Measurements from ENCODE around the gene MAS1. TPM values are rescaled to one million over a fixed set of nuclear protein-coding genes. Genes with fewer than 3 reads are reported as not detected.

MAS1 gene
- polyA plus RNA-seq, 1 donor (not counting 4 experiments of a cell fraction or from before 2014, with no cell fraction given) = not detected

DNA sequence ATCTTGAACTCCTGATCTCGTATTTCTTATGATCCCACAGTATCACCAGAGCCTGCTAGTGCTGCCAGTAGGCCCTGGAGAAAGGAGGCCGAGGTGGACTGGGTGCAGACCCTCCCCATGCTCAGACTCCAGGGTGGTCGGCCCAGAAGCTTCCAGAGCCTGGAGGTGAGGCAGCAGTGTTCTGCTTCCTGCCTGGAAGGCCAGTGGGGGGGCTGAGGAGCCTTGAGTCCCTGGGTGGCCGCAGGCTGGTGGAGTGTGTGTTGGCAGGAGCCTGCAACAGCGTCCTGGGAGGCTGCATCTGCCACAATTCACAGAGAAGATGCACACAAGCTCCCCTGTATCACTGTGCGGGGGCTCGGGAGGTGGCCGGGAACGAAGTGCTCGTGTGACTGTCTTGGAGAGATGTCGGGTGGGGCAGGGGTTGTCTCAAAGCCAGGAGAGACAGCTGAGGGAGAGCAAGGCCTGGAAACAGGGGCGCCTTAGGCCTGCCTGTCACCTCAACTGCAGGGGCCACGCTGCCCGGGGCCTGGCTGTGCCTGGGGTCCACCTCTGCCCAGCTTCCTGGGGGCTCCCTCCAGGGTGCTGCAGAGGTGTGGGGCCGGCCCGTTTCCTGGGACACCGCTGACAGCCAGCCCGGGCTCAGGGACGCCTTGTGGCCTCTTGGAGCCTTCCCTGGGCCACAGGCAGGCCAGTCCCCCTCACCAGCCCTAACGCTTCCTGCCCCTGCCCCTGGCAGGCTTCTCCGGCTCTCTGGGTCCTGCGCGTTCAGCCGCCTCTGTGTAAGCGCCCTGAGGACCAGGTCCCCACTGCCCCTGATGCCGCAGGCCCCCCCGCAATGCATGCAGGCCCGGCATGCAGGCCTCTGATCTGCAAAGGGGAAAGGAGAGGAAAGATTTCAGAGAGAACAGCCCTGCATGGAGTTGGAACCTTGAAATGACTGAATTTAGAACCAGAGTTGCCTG, 24.2 kb upstream of the MAS1 start:
- dilution Hi-C loops (cut with MboI; ENCODE audit: extremely low pct_ligation_motif_present, low sequenced_read_pairs) = no loop called here
- H2AFZ ChIP-seq (ENCODE audit: control insufficient read depth, low read length) = no peak overlapping the region
- no peak overlapping the region for H3K27ac ChIP-seq (ENCODE audit: control insufficient read depth, insufficient read depth, low read length)
- no peaks in the 10 kb centered on the region for H3K9me3 ChIP-seq (ENCODE audit: control insufficient read depth, low read depth, low read length)
- no peaks in the 10 kb centered on the region for H3K9me1 ChIP-seq (ENCODE audit: control insufficient read depth, extremely low read depth, insufficient read depth, low read length)
- H3K79me2 ChIP-seq (ENCODE audit: control insufficient read depth, insufficient read depth, low read length) = no peaks in the 10 kb centered on the region
- H3K4me1 ChIP-seq (ENCODE audit: control insufficient read depth, extremely low read depth, insufficient read depth, low read length) = no peaks in the 10 kb centered on the region
- H3K4me3 ChIP-seq (ENCODE audit: control insufficient read depth in 2 of 3, extremely low read depth in 1 of 3, insufficient read depth in 2 of 3, low read depth in 1 of 3, low read length in 3 of 3) = no peak overlapping the region
- FAIRE-seq (no peak), DNase-seq (ENCODE audit: low read depth, low spot score) (no peak)
- H3K36me3 ChIP-seq (ENCODE audit: control insufficient read depth in 2 of 2, extremely low read depth in 1 of 2, insufficient read depth in 2 of 2, low read length in 2 of 2) = no peaks in the 10 kb centered on the region
- H3K9ac ChIP-seq (ENCODE audit: control insufficient read depth, extremely low read depth, insufficient read depth, low read length) = no peak overlapping the region
- H3K27me3 ChIP-seq (ENCODE audit: control insufficient read depth, extremely low read depth, insufficient read depth, low read length) = no peaks in the 10 kb centered on the region
- TF ChIP-seq, protein P1, sequence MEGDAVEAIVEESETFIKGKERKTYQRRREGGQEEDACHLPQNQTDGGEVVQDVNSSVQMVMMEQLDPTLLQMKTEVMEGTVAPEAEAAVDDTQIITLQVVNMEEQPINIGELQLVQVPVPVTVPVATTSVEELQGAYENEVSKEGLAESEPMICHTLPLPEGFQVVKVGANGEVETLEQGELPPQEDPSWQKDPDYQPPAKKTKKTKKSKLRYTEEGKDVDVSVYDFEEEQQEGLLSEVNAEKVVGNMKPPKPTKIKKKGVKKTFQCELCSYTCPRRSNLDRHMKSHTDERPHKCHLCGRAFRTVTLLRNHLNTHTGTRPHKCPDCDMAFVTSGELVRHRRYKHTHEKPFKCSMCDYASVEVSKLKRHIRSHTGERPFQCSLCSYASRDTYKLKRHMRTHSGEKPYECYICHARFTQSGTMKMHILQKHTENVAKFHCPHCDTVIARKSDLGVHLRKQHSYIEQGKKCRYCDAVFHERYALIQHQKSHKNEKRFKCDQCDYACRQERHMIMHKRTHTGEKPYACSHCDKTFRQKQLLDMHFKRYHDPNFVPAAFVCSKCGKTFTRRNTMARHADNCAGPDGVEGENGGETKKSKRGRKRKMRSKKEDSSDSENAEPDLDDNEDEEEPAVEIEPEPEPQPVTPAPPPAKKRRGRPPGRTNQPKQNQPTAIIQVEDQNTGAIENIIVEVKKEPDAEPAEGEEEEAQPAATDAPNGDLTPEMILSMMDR (optimal IDR thresholded peaks at IDR 0.05 in 1 of 3, IDR thresholded peaks at IDR 0.05 in 1 of 3, conservative IDR thresholded peaks at IDR 0.05 in 1 of 3; ENCODE audit: extremely low read depth in 1 of 3, insufficient read depth in 2 of 3, low read length in 3 of 3) = no peak
- no peak for TF ChIP-seq EZH2 (IDR thresholded peaks at IDR 0.05; ENCODE audit: low read length)
- no peak overlapping the region for H3K4me2 ChIP-seq (ENCODE audit: control insufficient read depth, extremely low read depth, insufficient read depth, low read depth, low read length)
- no peaks in the 10 kb centered on the region for H4K20me1 ChIP-seq (ENCODE audit: control insufficient read depth, extremely low read depth, insufficient read depth, low read length)

DNA sequence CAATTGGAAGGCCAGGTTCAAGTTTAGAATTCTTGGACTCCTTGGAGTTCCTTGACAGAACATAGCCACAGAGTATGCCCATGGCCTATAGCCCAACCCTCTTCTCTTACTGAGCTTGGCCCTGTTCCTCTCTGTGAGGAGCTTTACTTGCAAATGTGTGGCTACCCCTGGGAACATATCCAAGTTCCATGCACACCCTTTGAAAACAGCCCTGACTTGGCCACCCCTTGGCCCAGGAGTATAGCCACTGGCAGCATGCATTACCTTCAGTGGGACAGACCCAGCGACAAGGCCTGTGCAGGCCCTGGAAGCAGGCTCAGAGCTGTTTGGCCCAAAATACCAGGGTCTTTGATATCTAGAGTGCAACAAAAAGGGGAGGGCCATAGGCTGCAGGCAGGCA, 19.5 kb upstream of the MAS1 start:
- no peaks in the 10 kb centered on the region for H3K4me1 ChIP-seq (ENCODE audit: control insufficient read depth, extremely low read depth, insufficient read depth, low read length)
- no peaks in the 10 kb centered on the region for H4K20me1 ChIP-seq (ENCODE audit: control insufficient read depth, extremely low read depth, insufficient read depth, low read length)
- TF ChIP-seq, protein P1 (optimal IDR thresholded peaks at IDR 0.05 in 1 of 3, IDR thresholded peaks at IDR 0.05 in 1 of 3, conservative IDR thresholded peaks at IDR 0.05 in 1 of 3; ENCODE audit: extremely low read depth in 1 of 3, insufficient read depth in 2 of 3, low read length in 3 of 3) = no peak
- TF ChIP-seq EZH2 (IDR thresholded peaks at IDR 0.05; ENCODE audit: low read length) = no peak
- H3K4me2 ChIP-seq (ENCODE audit: control insufficient read depth, extremely low read depth, insufficient read depth, low read depth, low read length) = no peak overlapping the region
- no peaks in the 10 kb centered on the region for H3K27me3 ChIP-seq (ENCODE audit: control insufficient read depth, extremely low read depth, insufficient read depth, low read length)
- FAIRE-seq (no peak), DNase-seq (ENCODE audit: low read depth, low spot score) (no peak)
- H3K9me3 ChIP-seq (ENCODE audit: control insufficient read depth, low read depth, low read length) = no peaks in the 10 kb centered on the region
- no peaks in the 10 kb centered on the region for H3K36me3 ChIP-seq (ENCODE audit: control insufficient read depth in 2 of 2, extremely low read depth in 1 of 2, insufficient read depth in 2 of 2, low read length in 2 of 2)
- no peak overlapping the region for H3K4me3 ChIP-seq (ENCODE audit: control insufficient read depth in 2 of 3, extremely low read depth in 1 of 3, insufficient read depth in 2 of 3, low read depth in 1 of 3, low read length in 3 of 3)
- H3K9ac ChIP-seq (ENCODE audit: control insufficient read depth, extremely low read depth, insufficient read depth, low read length) = no peak overlapping the region
- H3K79me2 ChIP-seq (ENCODE audit: control insufficient read depth, insufficient read depth, low read length) = no peaks in the 10 kb centered on the region
- no peak overlapping the region for H2AFZ ChIP-seq (ENCODE audit: control insufficient read depth, low read length)
- H3K27ac ChIP-seq (ENCODE audit: control insufficient read depth, insufficient read depth, low read length) = no peak overlapping the region
- H3K9me1 ChIP-seq (ENCODE audit: control insufficient read depth, extremely low read depth, insufficient read depth, low read length) = no peaks in the 10 kb centered on the region
- dilution Hi-C loops (cut with MboI; ENCODE audit: extremely low pct_ligation_motif_present, low sequenced_read_pairs) = no loop called here
